OCI-LY1 (cell line): ENCODE data around the gene USP48.

ENCODE experiments used
- CTCF ChIP-seq: fragments of 200-600 bp; sonication (generic), shearing (Covaris generic); IDR thresholded peaks from 2 replicates; pipeline ENCODE4 v1.5.1; 2017; ENCODE audit warnings: mild to moderate bottlenecking, antibody characterized with exemption, low read length, moderate library complexity, mixed read lengths
- EZH2 ChIP-seq: fragments of 200-600 bp; sonication (generic), shearing (Covaris generic); IDR thresholded peaks from 2 replicates; pipeline ENCODE4 v1.8.0; 2017; ENCODE audit warnings: borderline replicate concordance, mixed run types, mild to moderate bottlenecking, antibody characterized with exemption, low read length, moderate library complexity, mixed read lengths

- TF ChIP-seq CTCF: no peak
- no peak for TF ChIP-seq EZH2
These were observed 141.9 kb downstream of the USP48 start for GRCh38 chr1:21641076-21641475.
